Breast epithelium (tissue), 4 donors: ENCODE data around the gene REL. TPM values are rescaled to one million over a fixed set of nuclear protein-coding genes. Genes with fewer than 3 reads are reported as not detected.
"Not testable (repeated sequence)": the region's sequence is repeated elsewhere in the genome, so short reads cannot be mapped to it uniquely, and the experiment has no call there.

Experiments
- DNase-seq, 2 donors: peaks; one replicate each; pipeline ENCODE4 v3.0.0-alpha.2; 2019; ENCODE audit warnings: low spot score in 2 of 2
- H3K27ac ChIP-seq, 2 donors: fragments of 200-600 bp; sonication (generic) in 1 of 2; one replicate each; pipeline ENCODE4 v1.5.1; 2016 to 2019; ENCODE audit warnings: mild to moderate bottlenecking in 1 of 2
- H3K27me3 ChIP-seq, 2 donors: fragments of 200-600 bp; sonication (generic) in 1 of 2; one replicate each; pipeline versions ENCODE4 v1.5.1 to v1.6.0; 2017 to 2019; ENCODE audit warnings: control low read depth in 1 of 2, mild to moderate bottlenecking in 1 of 2
- H3K36me3 ChIP-seq: fragments of 200-600 bp; one replicate; pipeline ENCODE4 v1.5.1; 2019
- H3K4me1 ChIP-seq, 2 donors: fragments of 200-600 bp; sonication (generic); one replicate each; pipeline ENCODE4 v1.5.1; 2016 to 2019; ENCODE audit warnings: control low read depth in 1 of 2
- H3K4me3 ChIP-seq, 3 donors: fragments of 200-600 bp; sonication (generic); 1 replicate in 2 of 3; 2 replicates in 1 of 3; pipeline ENCODE4 v1.5.1; 2016 to 2019; ENCODE audit warnings: mild to moderate bottlenecking in 3 of 3, moderate library complexity in 2 of 3
- H3K9me3 ChIP-seq, 2 donors: fragments of 200-600 bp; sonication (generic) in 1 of 2; one replicate each; pipeline ENCODE4 v1.5.1; 2016 to 2019; ENCODE audit warnings: control low read depth in 1 of 2
- CTCF ChIP-seq, 3 donors: fragments of 450-650 bp; IDR thresholded peaks; one replicate each; pipeline ENCODE4 v1.5.1; 2016 to 2017; ENCODE audit warnings: antibody characterized with exemption in 3 of 3, mild to moderate bottlenecking in 3 of 3, moderate library complexity in 3 of 3
- POLR2A ChIP-seq: fragments of 450-650 bp; IDR thresholded peaks from one replicate; pipeline ENCODE4 v1.6.1; 2016; ENCODE audit warnings: antibody characterized with exemption, mild to moderate bottlenecking, moderate library complexity
- POLR2AphosphoS5 ChIP-seq, 3 donors: sonication (generic); formaldehyde crosslinking; IDR thresholded peaks; one replicate each; pipeline ENCODE4 v1.6.1; 2017; ENCODE audit warnings: antibody characterized with exemption in 3 of 3
- intact Hi-C: fragments of 100-400 bp; cut with DNase I; formaldehyde crosslinking; loops from one replicate; pipeline ENCODE4 v1.15.1; 2023; ENCODE audit warnings: low total_unique reads
- total RNA-seq, 3 donors: library from RNA; depleted of rRNA; stranded (reverse); fragments of >200 nt; gene quantifications; one replicate each; pipeline ENCODE4 v1.1.0, GENCODE V29; 2016

REL gene
- total RNA-seq, 3 donors from 2014 or later: 17.0 to 49.0 (median 21.1) TPM

- H3K4me3 ChIP-seq: no peak overlapping the region
- no peaks in the 10 kb centered on the region for H3K9me3 ChIP-seq
- no peaks in the 10 kb centered on the region for H3K4me1 ChIP-seq
- TF ChIP-seq POLR2AphosphoS5 (IDR thresholded peaks at IDR 0.05) (no peak), CTCF (IDR thresholded peaks at IDR 0.05) (no peak), POLR2A (no peak)
- H3K27ac ChIP-seq: no peak overlapping the region
- no peaks in the 10 kb centered on the region for H3K27me3 ChIP-seq
- H3K36me3 ChIP-seq: no peaks in the 10 kb centered on the region
- no peak for DNase-seq
- intact Hi-C loops: no loop called here
Observed at GRCh38 chr2:60891180-60891579, 9.8 kb downstream of the REL start.

- Histone ChIP-seq H3K9me3 (no peaks in the 10 kb centered on the region), H3K4me1 (no peaks in the 10 kb centered on the region), H3K27ac (no peak overlapping the region), H3K4me3 (no peak overlapping the region), H3K27me3 (no peaks in the 10 kb centered on the region), H3K36me3 (no peaks in the 10 kb centered on the region)
- DNase-seq: no peak
- intact Hi-C loops: no loop called here
- no peak for TF ChIP-seq POLR2AphosphoS5 (IDR thresholded peaks at IDR 0.05)
- TF ChIP-seq CTCF (IDR thresholded peaks at IDR 0.05): no peak
- TF ChIP-seq POLR2A: no peak
Observed at GRCh38 chr2:60898567-60898966, 17.2 kb downstream of the REL start.

GRCh38 chr2:60899230-60899891, 18.0 kb downstream of the REL start:
- intact Hi-C loops: no loop called here
- no peaks in the 10 kb centered on the region for H3K9me3 ChIP-seq
- H3K4me3 ChIP-seq: no peak overlapping the region
- TF ChIP-seq CTCF (IDR thresholded peaks at IDR 0.05): no peak
- TF ChIP-seq POLR2A: no peak
- no peak for TF ChIP-seq POLR2AphosphoS5 (IDR thresholded peaks at IDR 0.05)
- DNase-seq: no peak
- H3K36me3 ChIP-seq: no peaks in the 10 kb centered on the region
- H3K27ac ChIP-seq: no peak overlapping the region
- no peaks in the 10 kb centered on the region for H3K4me1 ChIP-seq
- H3K27me3 ChIP-seq: no peaks in the 10 kb centered on the region

- Histone ChIP-seq H3K9me3 (no peaks in the 10 kb centered on the region), H3K4me3 (no peak overlapping the region), H3K27ac (no peak overlapping the region), H3K4me1 (no peaks in the 10 kb centered on the region), H3K36me3 (no peaks in the 10 kb centered on the region), H3K27me3 (no peaks in the 10 kb centered on the region)
- no peak for DNase-seq
- intact Hi-C loops: no loop called here
- TF ChIP-seq POLR2AphosphoS5 (IDR thresholded peaks at IDR 0.05): no peak
- no peak for TF ChIP-seq POLR2A
- TF ChIP-seq CTCF (IDR thresholded peaks at IDR 0.05): no peak
Observed at GRCh38 chr2:60899892-60900249, 18.5 kb downstream of the REL start.

GRCh38 chr2:60901296-60901695, 19.9 kb downstream of the REL start:
- H3K4me3 ChIP-seq, DNase-seq, intact Hi-C loops, H3K9me3 ChIP-seq, H3K4me1 ChIP-seq, H3K36me3 ChIP-seq, H3K27ac ChIP-seq, H3K27me3 ChIP-seq: not testable (repeated sequence)

GRCh38 chr2:60905867-60906266, 24.5 kb downstream of the REL start:
- H3K27me3 ChIP-seq, DNase-seq, H3K27ac ChIP-seq, H3K9me3 ChIP-seq, H3K4me1 ChIP-seq, H3K4me3 ChIP-seq, H3K36me3 ChIP-seq, intact Hi-C loops: not testable (repeated sequence)
